OCI-LY7 (cell line): Measurements from ENCODE around the gene RSRP1.

Experiments
- CTCF ChIP-seq: fragments of 200-600 bp; sonication (generic); conservative IDR thresholded peaks from 2 replicates; pipeline ENCODE4 v1.5.1; 2014; ENCODE audit warnings: mild to moderate bottlenecking, antibody characterized with exemption, low read length, moderate library complexity, mixed read lengths
- EZH2phosphoT487 ChIP-seq: fragments of 200-600 bp; sonication (generic); IDR thresholded peaks from 2 replicates; pipeline ENCODE4 v1.6.1; 2018; ENCODE audit warnings: low read depth, borderline replicate concordance, mild to moderate bottlenecking, mixed run types, antibody characterized with exemption, low read length, moderate library complexity, mixed read lengths

GRCh38 chr1:25197982-25198662 is 49.1 kb downstream of the RSRP1 start:
- TF ChIP-seq CTCF (no peak), EZH2phosphoT487 (no peak)
